Measurements from ENCODE around the gene ZCRB1.

DNA sequence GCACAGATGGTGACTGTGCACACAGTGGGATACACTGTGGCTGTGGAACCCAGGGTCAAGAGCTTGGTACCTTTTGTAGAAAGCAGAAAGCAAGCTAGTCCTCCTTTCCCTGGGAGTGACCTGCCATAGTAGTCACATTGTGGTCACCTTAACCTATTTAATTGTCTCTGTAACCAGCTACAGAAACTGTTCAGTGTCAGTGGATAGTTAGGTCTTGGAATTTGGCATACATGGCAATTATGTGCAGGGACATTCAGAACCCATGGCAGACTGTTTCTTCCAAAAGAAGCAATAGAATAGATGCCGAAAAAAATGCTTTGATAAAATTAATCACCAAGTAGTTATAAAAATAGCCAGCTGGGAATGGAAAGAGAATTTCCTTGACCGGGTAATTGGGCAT is 30.4 kb upstream of the ZCRB1 start:
- TF ChIP-seq, protein P1, sequence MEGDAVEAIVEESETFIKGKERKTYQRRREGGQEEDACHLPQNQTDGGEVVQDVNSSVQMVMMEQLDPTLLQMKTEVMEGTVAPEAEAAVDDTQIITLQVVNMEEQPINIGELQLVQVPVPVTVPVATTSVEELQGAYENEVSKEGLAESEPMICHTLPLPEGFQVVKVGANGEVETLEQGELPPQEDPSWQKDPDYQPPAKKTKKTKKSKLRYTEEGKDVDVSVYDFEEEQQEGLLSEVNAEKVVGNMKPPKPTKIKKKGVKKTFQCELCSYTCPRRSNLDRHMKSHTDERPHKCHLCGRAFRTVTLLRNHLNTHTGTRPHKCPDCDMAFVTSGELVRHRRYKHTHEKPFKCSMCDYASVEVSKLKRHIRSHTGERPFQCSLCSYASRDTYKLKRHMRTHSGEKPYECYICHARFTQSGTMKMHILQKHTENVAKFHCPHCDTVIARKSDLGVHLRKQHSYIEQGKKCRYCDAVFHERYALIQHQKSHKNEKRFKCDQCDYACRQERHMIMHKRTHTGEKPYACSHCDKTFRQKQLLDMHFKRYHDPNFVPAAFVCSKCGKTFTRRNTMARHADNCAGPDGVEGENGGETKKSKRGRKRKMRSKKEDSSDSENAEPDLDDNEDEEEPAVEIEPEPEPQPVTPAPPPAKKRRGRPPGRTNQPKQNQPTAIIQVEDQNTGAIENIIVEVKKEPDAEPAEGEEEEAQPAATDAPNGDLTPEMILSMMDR (IDR thresholded peaks at IDR 0.05; ENCODE audit: low read depth, low read length), result no peak
- TF ChIP-seq EZH2phosphoT487 (IDR thresholded peaks at IDR 0.05; ENCODE audit: low read depth), result no peak

All from OCI-LY3 (cell line).